Activated T-cell treated with anti-CD3 and anti-CD28 coated beads for 1 hour (primary cell): ENCODE results near the gene CREG1.

Experiments used
- DNase-seq: peaks from one replicate; pipeline ENCODE4 v3.0.0-alpha.2; 2020; ENCODE audit warnings: low read depth

CREG1 gene

GRCh38 chr1:167529829-167530474 is 23.6 kb downstream of the CREG1 start:
- no peak for DNase-seq

GRCh38 chr1:167528057-167528728 is 25.4 kb downstream of the CREG1 start:
- DNase-seq: no peak

GRCh38 chr1:167526667-167527383 is 26.7 kb downstream of the CREG1 start:
- no peak for DNase-seq

- no peak for DNase-seq
Measured at GRCh38 chr1:167524651-167525050, 28.9 kb downstream of the CREG1 start.

- DNase-seq: no peak
Measured at GRCh38 chr1:167522246-167522645, 31.3 kb downstream of the CREG1 start.

GRCh38 chr1:167520711-167521206 is 32.8 kb downstream of the CREG1 start:
- DNase-seq: no peak

- DNase-seq: peak; percentile 63
Measured at GRCh38 chr1:167518331-167518700, 35.2 kb downstream of the CREG1 start, which contains the start of gene CD247. CD247 (minus strand) TSS chr1:167518529; CDS start chr1:167518465, 64 bp downstream.

- peak; percentile 78 for DNase-seq
Measured at GRCh38 chr1:167517535-167518330, 35.8 kb downstream of the CREG1 start.

- DNase-seq: no peak
Measured at GRCh38 chr1:167516404-167517388, 36.9 kb downstream of the CREG1 start.

GRCh38 chr1:167515893-167516321 is 37.7 kb downstream of the CREG1 start:
- no peak for DNase-seq

- DNase-seq: no peak
Measured at GRCh38 chr1:167515461-167515860, 38.1 kb downstream of the CREG1 start.

- DNase-seq: no peak
Measured at GRCh38 chr1:167514288-167514687, 39.3 kb downstream of the CREG1 start.

- no peak for DNase-seq
Measured at GRCh38 chr1:167512046-167512654, 41.4 kb downstream of the CREG1 start.

- DNase-seq: no peak
Measured at GRCh38 chr1:167511374-167511986, 42.1 kb downstream of the CREG1 start.

- DNase-seq: no peak
Measured at GRCh38 chr1:167510881-167511280, 42.7 kb downstream of the CREG1 start.

- DNase-seq: no peak
Measured at GRCh38 chr1:167510244-167510643, 43.3 kb downstream of the CREG1 start.

GRCh38 chr1:167509587-167509986 is 44.0 kb downstream of the CREG1 start:
- no peak for DNase-seq

- no peak for DNase-seq
Measured at GRCh38 chr1:167507719-167508118, 45.8 kb downstream of the CREG1 start.

GRCh38 chr1:167504467-167504827 is 49.1 kb downstream of the CREG1 start:
- DNase-seq: no peak
